Erythroblast (primary cell): ENCODE data around the gene TRIP13.

Experiments
- GATA1 ChIP-seq: IDR thresholded peaks from 2 replicates; pipeline ENCODE4 v1.6.1; 2011; ENCODE audit warnings: low read depth, mild to moderate bottlenecking, control low read depth, low read length, moderate library complexity
- POLR2A ChIP-seq: IDR thresholded peaks from 2 replicates; pipeline ENCODE4 v1.6.1; 2011; ENCODE audit warnings: mild to moderate bottlenecking, low read length

DNA sequence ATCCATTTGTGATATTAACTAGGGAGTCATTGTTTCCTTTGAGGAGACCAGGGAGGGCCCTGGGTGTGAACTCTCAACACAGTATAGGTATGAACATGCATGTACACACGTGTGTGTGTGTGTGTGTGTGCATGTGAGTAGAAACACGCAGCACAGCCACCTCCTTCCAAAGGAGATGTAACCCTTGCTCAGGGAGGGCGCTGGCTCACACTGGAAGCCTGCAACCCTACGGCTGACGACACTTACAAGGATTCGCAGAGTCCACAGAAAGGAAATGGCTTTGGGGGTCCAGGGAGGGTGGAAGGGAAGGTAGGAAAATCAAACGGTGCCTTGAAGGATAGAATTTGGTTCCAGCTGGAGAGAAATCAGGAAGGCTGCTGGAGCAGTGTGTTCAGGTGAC, 21.9 kb downstream of the TRIP13 start:
- TF ChIP-seq POLR2A (no peak), GATA1 (no peak)
